ENCODE measurements around the gene IKZF1.

DNA sequence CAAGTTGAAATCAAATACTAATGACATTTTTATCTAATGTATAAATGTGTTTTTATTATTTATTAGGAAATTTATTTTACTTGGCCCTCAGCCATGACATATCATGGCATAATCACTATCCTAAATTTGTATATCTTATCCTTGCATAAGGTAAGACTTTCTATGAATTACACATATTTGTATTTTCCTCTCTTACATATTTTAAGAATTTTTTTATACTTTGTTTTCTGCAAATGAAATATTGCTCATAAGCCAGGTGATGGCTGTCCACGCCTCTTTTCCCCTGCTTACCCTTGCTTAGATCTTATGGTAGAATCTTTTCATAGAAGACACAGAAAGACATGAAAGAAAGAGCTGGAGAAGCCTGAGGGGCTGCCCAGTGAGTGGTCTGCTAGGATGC is 48.2 kb downstream of the IKZF1 start:
- TF ChIP-seq POLR2A (IDR thresholded peaks at IDR 0.05; ENCODE audit: low read length): no peak
- TF ChIP-seq GATA1 (IDR thresholded peaks at IDR 0.05; ENCODE audit: low read depth, low read length): no peak

All from erythroblast (primary cell).